Immature natural killer cell (primary cell): ENCODE measurements around the gene RNF144B. TPM values are rescaled to one million over a fixed set of nuclear protein-coding genes. Genes with fewer than 3 reads are reported as not detected.
"Not testable (repeated sequence)": the region's sequence is repeated elsewhere in the genome, so short reads cannot be mapped to it uniquely, and the experiment has no call there.

Source experiments
- DNase-seq, 3 donors: peaks; one replicate each; pipeline ENCODE4 v3.0.0; 2022; ENCODE audit warnings: mixed read lengths in 1 of 3
- H3K27ac Mint-ChIP-seq, 6 donors: one replicate each; pipeline ENCODE4 v1.8.0; 2020; ENCODE audit warnings: mixed read lengths in 6 of 6, mild to moderate bottlenecking in 5 of 6, inconsistent platforms in 4 of 6, moderate library complexity in 3 of 6
- H3K27me3 Mint-ChIP-seq, 3 donors: one replicate each; pipeline ENCODE4 v1.8.0; 2020 to 2021; ENCODE audit warnings: low read depth in 3 of 3, mild to moderate bottlenecking in 3 of 3, mixed read lengths in 3 of 3, moderate library complexity in 3 of 3, inconsistent platforms in 1 of 3
- H3K36me3 Mint-ChIP-seq, 3 donors: one replicate each; pipeline ENCODE4 v1.8.0; 2020; ENCODE audit warnings: mixed read lengths in 3 of 3, inconsistent platforms in 2 of 3, mild to moderate bottlenecking in 2 of 3
- H3K4me1 Mint-ChIP-seq, 2 donors: one replicate each; pipeline ENCODE4 v1.8.0; 2020; ENCODE audit warnings: inconsistent platforms in 2 of 2, mild to moderate bottlenecking in 2 of 2, mixed read lengths in 2 of 2, moderate library complexity in 1 of 2
- H3K4me3 Mint-ChIP-seq, 5 donors: one replicate each; pipeline ENCODE4 v1.8.0; 2020; ENCODE audit warnings: mild to moderate bottlenecking in 5 of 5, mixed read lengths in 5 of 5, inconsistent platforms in 3 of 5, moderate library complexity in 3 of 5
- H3K9me3 Mint-ChIP-seq, 6 donors: one replicate each; pipeline ENCODE4 v1.8.0; 2020; ENCODE audit warnings: mild to moderate bottlenecking in 6 of 6, mixed read lengths in 6 of 6, inconsistent platforms in 4 of 6, moderate library complexity in 3 of 6
- polyA plus RNA-seq, 3 donors: library from polyadenylated mRNA; unstranded; fragments of 300-500 nt; fragmentation: Illumina TruSeq; gene quantifications; one replicate each; pipeline ENCODE4 v1.2.3, GENCODE V29; 2021

RNF144B gene
- polyA plus RNA-seq, 3 donors from 2014 or later = 0.35 to 2.4 (median 1.1) TPM

- no peak for DNase-seq
- H3K27ac Mint-ChIP-seq = no peak overlapping the region
- H3K27me3 Mint-ChIP-seq = peaks cover 4 to 6% (median 6%) of the 10 kb centered on the region in 3 donors
- no peak overlapping the region for H3K4me3 Mint-ChIP-seq
- H3K36me3 Mint-ChIP-seq = no peaks in the 10 kb centered on the region
- H3K9me3 Mint-ChIP-seq = peaks cover 3 to 7% (median 4%) of the 10 kb centered on the region in 6 donors
- no peaks in the 10 kb centered on the region for H3K4me1 Mint-ChIP-seq
Measured at GRCh38 chr6:18359237-18359885, 27.8 kb upstream of the RNF144B start.

- no peak overlapping the region for H3K4me3 Mint-ChIP-seq
- H3K27me3 Mint-ChIP-seq = peaks cover 4 to 6% (median 5%) of the 10 kb centered on the region in 3 donors
- no peak overlapping the region for H3K27ac Mint-ChIP-seq
- no peaks in the 10 kb centered on the region for H3K36me3 Mint-ChIP-seq
- H3K4me1 Mint-ChIP-seq = no peaks in the 10 kb centered on the region
- peaks cover 2 to 7% (median 3%) of the 10 kb centered on the region in 6 donors for H3K9me3 Mint-ChIP-seq
- no peak for DNase-seq
Measured at GRCh38 chr6:18360188-18360587, 27.0 kb upstream of the RNF144B start.

GRCh38 chr6:18362058-18362561 lies 25.0 kb upstream of the RNF144B start:
- DNase-seq = no peak
- Mint-ChIP-seq H3K27me3 (peaks cover 4 to 8% (median 5%) of the 10 kb centered on the region in 3 donors), H3K27ac (no peak overlapping the region), H3K4me1 (no peaks in the 10 kb centered on the region), H3K4me3 (no peak overlapping the region), H3K9me3 (peaks cover 2 to 7% (median 3%) of the 10 kb centered on the region in 6 donors), H3K36me3 (no peaks in the 10 kb centered on the region)

- DNase-seq = no peak
- Mint-ChIP-seq H3K9me3 (peaks cover 0 to 3% (median 0%) of the 10 kb centered on the region in 6 donors), H3K4me1 (no peaks in the 10 kb centered on the region), H3K4me3 (no peak overlapping the region), H3K27me3 (peaks cover 3 to 6% (median 4%) of the 10 kb centered on the region in 3 donors), H3K36me3 (no peaks in the 10 kb centered on the region), H3K27ac (no peak overlapping the region)
Measured at GRCh38 chr6:18363746-18364145, 23.4 kb upstream of the RNF144B start.

DNA sequence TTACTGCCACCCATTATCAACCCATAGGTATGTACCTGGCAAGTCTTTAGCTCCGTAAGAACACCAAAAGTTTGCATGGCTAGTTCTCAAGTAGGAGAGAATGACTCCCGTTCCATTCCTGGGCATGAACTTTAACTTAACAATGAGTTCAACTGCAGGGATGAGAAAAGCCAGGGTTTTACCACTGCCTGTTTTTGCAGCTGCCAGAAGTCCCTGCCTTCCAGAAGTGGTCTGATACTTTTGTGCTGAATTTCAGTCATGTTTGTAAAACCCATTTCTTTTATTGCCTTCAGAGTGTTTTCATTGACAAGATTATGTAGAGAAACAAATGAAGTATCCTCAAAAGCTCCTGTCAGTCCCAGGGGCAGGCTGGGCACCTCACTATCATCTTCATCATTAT lies 22.6 kb upstream of the RNF144B start:
- not testable (repeated sequence) for H3K4me1 Mint-ChIP-seq, H3K27ac Mint-ChIP-seq, H3K4me3 Mint-ChIP-seq, H3K36me3 Mint-ChIP-seq, H3K9me3 Mint-ChIP-seq, H3K27me3 Mint-ChIP-seq, DNase-seq

DNA sequence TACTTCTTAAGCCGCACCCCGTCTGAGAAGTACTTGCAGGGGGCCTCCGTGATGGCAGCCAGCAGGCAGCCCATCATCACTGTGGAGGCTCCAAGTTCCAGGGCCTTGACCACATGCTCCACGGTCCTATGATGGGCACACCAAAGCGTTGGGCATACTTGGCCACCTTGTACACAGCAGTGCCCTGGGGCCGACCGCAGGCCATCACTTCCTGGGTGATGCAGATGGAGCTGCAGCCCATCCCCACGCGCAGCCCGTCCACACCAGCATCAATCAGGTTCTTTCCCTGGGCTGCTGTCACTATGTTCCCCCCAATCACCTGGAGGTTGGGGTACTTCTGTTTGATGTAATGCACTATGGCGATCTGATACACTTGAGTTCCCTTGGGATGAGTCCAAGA lies 19.8 kb upstream of the RNF144B start:
- no peak for DNase-seq
- Mint-ChIP-seq H3K27ac (no peak overlapping the region), H3K9me3 (no peaks in the 10 kb centered on the region), H3K27me3 (peaks cover 0 to 4% (median 2%) of the 10 kb centered on the region in 3 donors), H3K4me1 (no peaks in the 10 kb centered on the region), H3K4me3 (no peak overlapping the region), H3K36me3 (no peaks in the 10 kb centered on the region)

DNA sequence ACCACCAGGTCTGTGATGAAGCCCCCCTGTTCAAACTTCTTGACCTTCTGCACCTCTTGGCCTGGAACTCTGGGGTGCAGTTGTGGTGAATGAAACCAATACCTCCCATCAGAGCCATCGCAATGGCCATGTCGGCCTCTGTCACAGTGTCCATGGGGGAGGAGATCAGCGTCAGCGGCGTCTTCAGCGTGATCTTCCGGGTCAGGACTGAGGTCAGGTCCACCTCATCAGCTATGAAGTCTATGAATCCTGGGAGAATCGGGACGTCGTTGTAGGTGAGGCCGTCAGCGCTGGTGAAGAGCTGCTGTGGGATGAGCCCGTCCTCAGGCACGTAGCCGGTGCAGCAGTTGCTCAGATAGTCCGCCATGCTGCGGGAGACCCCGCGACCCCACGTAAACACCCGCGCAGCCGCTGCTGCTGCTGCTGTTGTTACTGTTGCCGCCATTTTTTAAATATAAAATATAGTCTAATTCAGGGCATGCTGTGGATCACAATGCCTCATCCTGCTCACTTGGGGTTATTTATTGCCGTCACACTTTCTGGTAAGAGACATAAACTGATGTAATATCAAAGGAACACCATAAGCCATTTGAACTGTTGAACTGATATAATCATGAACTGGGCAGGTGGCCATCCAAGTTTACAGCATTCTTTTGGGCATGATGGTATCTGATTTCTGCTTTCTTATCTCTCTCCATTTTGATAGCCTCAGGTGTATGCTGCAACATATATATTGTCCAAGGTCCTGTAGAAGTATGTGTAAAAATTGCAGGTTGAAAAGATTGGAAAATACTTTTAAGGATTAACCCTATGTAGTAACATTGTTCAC lies 18.7 kb upstream of the RNF144B start:
- H3K27ac Mint-ChIP-seq = no peak overlapping the region
- no peaks in the 10 kb centered on the region for H3K36me3 Mint-ChIP-seq
- no peaks in the 10 kb centered on the region for H3K9me3 Mint-ChIP-seq
- no peaks in the 10 kb centered on the region for H3K4me1 Mint-ChIP-seq
- DNase-seq = no peak
- peaks cover 0 to 4% (median 2%) of the 10 kb centered on the region in 3 donors for H3K27me3 Mint-ChIP-seq
- H3K4me3 Mint-ChIP-seq = no peak overlapping the region

GRCh38 chr6:18371010-18371409 lies 16.1 kb upstream of the RNF144B start:
- peaks cover 0 to 9% (median 0%) of the 10 kb centered on the region in 3 donors for H3K27me3 Mint-ChIP-seq
- no peaks in the 10 kb centered on the region for H3K36me3 Mint-ChIP-seq
- no peak overlapping the region for H3K27ac Mint-ChIP-seq
- no peaks in the 10 kb centered on the region for H3K9me3 Mint-ChIP-seq
- DNase-seq = no peak
- no peak overlapping the region for H3K4me3 Mint-ChIP-seq
- no peaks in the 10 kb centered on the region for H3K4me1 Mint-ChIP-seq

- no peak overlapping the region for H3K27ac Mint-ChIP-seq
- no peaks in the 10 kb centered on the region for H3K36me3 Mint-ChIP-seq
- no peak for DNase-seq
- H3K9me3 Mint-ChIP-seq = no peaks in the 10 kb centered on the region
- H3K27me3 Mint-ChIP-seq = peaks cover 0 to 9% (median 0%) of the 10 kb centered on the region in 3 donors
- no peak overlapping the region for H3K4me3 Mint-ChIP-seq
- H3K4me1 Mint-ChIP-seq = no peaks in the 10 kb centered on the region
Measured at GRCh38 chr6:18371656-18372055, 15.5 kb upstream of the RNF144B start.

DNA sequence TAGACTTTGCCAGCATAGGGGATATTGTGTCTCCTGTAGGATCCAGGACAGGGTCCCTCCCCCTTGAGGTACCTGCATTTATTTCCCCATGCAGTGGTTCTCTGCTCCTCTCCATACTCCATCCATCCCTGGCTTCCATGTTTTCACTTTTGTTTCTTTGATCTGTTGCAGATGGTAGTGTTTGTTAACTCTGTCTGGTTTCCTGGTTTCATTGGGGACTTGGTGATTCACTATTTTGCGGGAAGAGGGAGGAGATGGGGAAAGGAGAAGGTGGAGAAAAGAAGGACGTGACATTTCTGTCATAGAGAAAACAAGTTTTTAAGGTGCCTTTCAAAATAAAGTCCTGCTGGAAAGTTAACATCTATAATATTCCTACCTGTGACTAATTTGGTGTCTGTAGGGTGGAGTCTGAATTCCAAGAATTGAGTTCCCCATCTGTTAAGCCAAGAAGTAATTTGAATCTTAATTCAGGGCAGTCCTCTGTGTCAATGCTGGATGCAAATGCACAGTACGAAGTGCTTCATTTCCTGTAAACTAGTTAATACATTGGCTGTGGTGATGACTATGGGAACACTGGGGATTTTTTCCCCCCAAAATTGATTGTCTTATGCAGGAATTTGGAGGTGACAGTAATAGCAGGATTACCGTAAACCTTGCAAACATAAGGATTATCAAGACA lies 6.9 kb upstream of the RNF144B start:
- Mint-ChIP-seq H3K9me3 (no peaks in the 10 kb centered on the region), H3K27ac (no peak overlapping the region), H3K4me3 (no peak overlapping the region), H3K36me3 (no peaks in the 10 kb centered on the region), H3K4me1 (no peaks in the 10 kb centered on the region), H3K27me3 (peaks cover 0 to 18% (median 10%) of the 10 kb centered on the region in 3 donors)
- DNase-seq = no peak

- Mint-ChIP-seq H3K27me3 (peaks cover 0 to 13% (median 10%) of the 10 kb centered on the region in 3 donors), H3K9me3 (no peaks in the 10 kb centered on the region), H3K27ac (no peak overlapping the region), H3K4me1 (no peaks in the 10 kb centered on the region), H3K36me3 (no peaks in the 10 kb centered on the region), H3K4me3 (no peak overlapping the region)
- DNase-seq = no peak
Measured at GRCh38 chr6:18380851-18381250, 6.3 kb upstream of the RNF144B start.

DNA sequence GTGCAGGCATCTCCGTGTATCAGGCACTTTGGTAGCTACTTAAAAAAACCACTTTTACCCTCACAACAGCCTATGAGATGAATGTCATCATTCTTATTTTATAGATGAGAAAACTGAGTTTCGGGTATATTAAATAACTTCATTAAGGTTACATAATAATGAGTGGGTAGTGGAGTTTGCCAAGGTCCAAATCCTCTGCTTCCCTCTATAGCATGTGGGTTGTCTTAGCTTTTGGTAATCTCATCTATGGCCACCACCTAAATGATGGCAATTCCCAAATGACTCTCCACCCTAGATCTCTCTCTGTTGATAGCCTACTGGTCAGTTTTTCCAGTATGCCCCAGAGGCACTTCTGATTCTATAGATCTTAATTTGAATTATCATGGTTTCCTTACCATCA lies 3.7 kb upstream of the RNF144B start:
- Mint-ChIP-seq H3K4me1 (peaks cover 19 to 22% of the 10 kb centered on the region in 2 donors), H3K27me3 (peaks cover 0 to 13% (median 8%) of the 10 kb centered on the region in 3 donors), H3K9me3 (no peaks in the 10 kb centered on the region), H3K4me3 (no peak overlapping the region), H3K27ac (no peak overlapping the region), H3K36me3 (no peaks in the 10 kb centered on the region)
- DNase-seq = no peak

DNA sequence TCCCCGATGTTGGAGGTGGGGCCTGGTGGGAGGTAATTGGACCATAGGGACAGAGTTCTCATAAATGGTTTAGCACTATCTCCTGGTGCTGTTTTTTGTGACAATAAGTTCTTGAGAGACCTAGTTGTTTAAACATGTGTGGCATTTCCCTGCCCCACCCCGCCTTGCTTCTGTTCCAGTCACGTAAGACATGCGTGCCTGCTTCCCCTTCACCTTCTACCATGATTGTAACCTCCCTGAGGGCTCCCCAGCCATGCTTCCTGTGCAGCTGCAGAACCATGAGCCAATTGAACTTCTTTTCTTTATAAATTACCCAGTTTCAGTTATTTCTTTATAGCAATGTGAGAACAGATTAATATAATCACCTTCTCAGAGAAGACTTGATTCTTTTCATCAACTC lies 2.5 kb upstream of the RNF144B start:
- Mint-ChIP-seq H3K27ac (no peak overlapping the region), H3K36me3 (no peaks in the 10 kb centered on the region), H3K27me3 (peaks cover 0 to 8% (median 6%) of the 10 kb centered on the region in 3 donors), H3K9me3 (no peaks in the 10 kb centered on the region), H3K4me3 (no peak overlapping the region), H3K4me1 (peaks cover 24 to 34% of the 10 kb centered on the region in 2 donors)
- no peak for DNase-seq
